ENCODE results near the gene CORIN.
"Not testable (repeated sequence)": the region's sequence is repeated elsewhere in the genome, so short reads cannot be mapped to it uniquely, and the experiment has no call there.

The CORIN gene

DNA sequence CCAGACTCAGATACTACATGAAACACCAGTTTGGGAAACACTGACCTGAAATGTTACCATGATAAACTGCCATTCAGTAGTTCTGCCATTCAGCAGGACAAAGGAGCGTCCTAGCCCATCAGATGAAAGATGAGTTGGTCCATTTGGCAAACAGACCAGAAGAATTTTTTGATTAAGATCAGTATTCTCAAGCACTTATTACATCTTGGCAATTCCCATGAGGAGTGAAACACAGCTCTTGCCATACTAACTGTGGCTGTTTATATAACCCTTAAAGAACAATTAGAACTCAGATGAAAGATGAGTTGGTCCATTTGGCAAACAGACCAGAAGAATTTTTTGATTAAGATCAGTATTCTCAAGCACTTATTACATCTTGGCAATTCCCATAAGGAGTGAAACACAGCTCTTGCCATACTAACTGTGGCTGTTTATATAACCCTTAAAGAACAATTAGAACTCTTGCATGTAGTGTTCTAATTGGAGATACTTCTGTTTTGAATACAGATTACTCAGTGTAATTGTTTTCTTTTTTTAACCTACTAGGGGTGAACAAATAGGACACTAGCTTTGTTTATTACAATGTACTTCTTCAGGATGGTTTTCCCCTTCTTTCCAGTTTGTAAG is 146.0 kb downstream of the CORIN start:
- not testable (repeated sequence) for DNase-seq (ENCODE audit: low read depth in 1 of 2, low spot score in 1 of 2)

DNA sequence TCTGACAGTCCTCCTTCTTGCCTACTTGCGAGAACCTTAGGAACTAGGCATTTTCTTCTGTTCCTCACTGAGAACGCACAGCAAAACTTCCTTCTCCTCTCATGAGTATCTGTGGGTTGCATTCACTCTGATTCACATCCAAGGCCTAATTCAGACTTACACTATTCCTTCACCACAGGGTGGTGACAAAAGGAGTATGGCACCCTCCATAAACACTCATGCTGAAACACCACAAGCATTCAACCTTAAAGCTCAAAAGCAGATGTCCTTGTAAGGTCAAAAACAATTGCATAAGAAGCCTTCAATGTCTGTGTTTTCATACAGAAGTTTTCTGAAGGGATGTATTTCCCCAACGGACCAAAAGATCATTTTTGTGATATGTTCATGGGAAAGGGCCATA is 147.3 kb downstream of the CORIN start:
- no peak for DNase-seq (ENCODE audit: low read depth in 1 of 2, low spot score in 1 of 2)

DNA sequence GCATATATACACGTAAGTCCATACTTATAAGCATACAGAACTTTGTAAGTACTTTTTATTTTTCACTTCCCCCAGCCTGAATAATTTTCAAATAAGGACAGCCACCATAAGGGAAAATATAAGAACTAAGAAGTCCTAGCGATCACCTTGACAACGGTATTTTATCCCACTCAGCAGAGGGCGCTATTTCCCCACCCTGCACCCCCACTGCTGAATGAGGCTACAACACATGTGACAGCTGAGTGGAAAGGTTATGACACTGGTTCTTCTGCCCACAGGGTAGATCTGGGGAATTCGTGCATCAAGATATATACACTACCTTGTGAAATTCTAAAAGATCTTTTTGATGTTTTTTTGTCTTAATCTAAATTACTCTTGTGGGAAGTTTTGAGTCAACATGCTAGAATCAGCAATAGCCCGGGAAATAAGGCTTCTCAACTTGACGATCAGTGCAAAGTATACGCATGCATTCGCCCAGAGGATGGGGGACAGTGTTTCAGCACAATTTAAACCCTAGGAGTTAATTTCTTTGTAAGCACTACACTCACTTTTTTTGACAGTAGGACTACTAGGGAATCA is 151.5 kb downstream of the CORIN start:
- peak; percentile 19 to 33 for DNase-seq (ENCODE audit: low read depth in 1 of 2, low spot score in 1 of 2)

DNA sequence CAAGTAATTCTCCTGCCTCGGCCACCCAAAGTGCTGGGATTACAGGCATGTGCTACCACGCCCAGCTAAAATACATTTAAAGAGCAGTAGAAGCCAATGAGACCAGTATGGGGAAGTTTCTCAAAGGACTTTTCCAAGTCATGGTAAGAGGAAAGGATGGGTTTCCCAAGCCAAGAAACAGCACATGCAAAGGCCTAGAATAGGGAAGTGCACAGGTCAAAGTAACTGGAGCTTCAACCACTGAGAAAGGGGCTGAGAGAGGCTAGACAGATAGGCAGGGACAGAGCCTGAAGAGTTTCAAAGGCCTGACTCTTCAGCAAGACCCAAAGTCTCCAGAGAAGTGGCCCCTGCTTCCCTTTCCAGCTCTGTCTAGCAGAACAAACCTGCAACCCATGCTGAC is 162.1 kb downstream of the CORIN start:
- no peak for DNase-seq (ENCODE audit: low read depth in 1 of 2, low spot score in 1 of 2)

- DNase-seq (ENCODE audit: low read depth in 1 of 2, low spot score in 1 of 2): no peak
Observed at GRCh38 chr4:47674144-47674543, 163.7 kb downstream of the CORIN start.

DNA sequence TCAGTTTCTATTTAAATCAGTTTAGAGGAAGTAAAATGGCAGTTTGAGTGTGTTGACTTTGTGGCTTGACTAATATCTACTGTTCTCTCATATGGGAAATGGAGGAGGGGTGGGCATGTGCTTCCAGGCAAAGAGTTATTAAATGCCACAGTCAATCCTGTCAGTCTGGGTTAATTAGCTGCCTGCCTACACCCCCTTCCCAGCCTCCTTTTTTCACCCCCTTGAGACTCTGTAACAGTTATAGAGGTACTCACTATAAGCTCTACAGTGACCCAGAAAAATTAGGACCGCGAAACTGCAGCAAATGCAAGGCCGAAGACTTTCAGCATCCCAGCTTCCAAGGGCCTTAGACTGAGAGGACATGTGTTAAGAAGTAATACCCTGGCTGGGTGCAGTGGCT is 165.2 kb downstream of the CORIN start:
- no peak for DNase-seq (ENCODE audit: low read depth in 1 of 2, low spot score in 1 of 2)

- no peak for DNase-seq (ENCODE audit: low read depth in 1 of 2, low spot score in 1 of 2)
Observed at GRCh38 chr4:47669946-47670345, 167.9 kb downstream of the CORIN start.

GRCh38 chr4:47668810-47669408 is 169.0 kb downstream of the CORIN start:
- DNase-seq (ENCODE audit: low read depth in 1 of 2, low spot score in 1 of 2): no peak

- DNase-seq (ENCODE audit: low read depth in 1 of 2, low spot score in 1 of 2): no peak
Observed at GRCh38 chr4:47668256-47668655, 169.6 kb downstream of the CORIN start.

DNA sequence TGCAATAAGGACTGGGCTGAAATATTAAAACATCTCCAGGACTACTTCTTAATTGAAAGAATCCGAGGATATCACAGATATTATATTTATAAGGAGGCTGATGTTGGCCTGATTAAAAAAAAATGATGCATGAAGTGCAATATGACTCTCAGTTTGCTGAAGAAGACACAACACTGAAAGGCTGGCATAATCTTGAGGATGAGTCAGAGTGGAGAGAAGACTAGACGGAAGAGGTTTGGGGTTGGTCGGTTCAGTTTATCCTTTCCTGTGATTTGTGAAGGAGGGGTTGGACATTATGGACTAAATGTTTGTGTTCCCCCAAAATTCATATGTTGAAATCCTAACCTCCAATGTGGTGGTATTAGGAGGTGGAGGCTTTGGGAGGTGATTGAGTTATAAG is 170.3 kb downstream of the CORIN start:
- no peak for DNase-seq (ENCODE audit: low read depth in 1 of 2, low spot score in 1 of 2)

- no peak for DNase-seq (ENCODE audit: low read depth in 1 of 2, low spot score in 1 of 2)
Observed at GRCh38 chr4:47664051-47664826, 173.6 kb downstream of the CORIN start.

GRCh38 chr4:47662975-47663374 is 174.9 kb downstream of the CORIN start:
- no peak for DNase-seq (ENCODE audit: low read depth in 1 of 2, low spot score in 1 of 2)

DNA sequence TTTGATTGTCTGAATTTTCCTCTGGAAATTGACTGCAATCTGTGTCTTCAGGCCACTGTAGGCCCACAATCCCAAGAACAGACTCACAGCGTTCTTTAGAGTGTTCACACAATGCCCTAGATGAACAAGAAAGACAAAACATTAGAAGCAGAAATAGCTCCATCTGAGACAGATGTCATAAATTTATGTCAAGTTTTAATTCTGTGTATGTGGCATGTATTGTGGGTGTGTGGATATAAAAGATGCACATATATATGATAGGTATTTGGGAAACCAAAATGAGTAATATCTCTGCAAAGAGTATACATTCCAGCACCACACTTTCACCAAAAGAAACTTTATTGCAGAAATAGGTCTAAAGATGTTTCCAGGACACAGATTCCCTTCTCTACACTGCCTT is 176.1 kb downstream of the CORIN start:
- no peak for DNase-seq (ENCODE audit: low read depth in 1 of 2, low spot score in 1 of 2)

DNA sequence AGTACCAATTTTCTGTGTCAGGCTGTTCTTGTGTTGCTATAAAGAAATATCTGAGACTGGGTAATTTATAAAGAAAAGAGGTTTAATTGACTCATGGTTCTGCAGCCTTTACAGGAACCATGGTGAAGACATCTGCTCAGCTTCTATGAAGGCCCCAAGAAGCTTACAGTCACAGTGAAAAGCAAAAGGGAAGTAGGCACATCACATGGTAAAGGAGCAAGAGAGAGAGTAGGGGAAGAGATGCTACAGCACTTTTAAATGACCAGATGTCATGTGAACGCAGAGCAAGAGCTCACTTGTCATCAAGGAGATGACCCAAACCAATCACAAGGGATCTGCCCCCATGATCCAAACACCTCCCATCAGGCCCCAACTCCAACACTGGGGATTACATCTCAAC is 178.5 kb downstream of the CORIN start:
- DNase-seq (ENCODE audit: low read depth in 1 of 2, low spot score in 1 of 2): no peak

GRCh38 chr4:47654972-47655693 is 182.7 kb downstream of the CORIN start:
- no peak for DNase-seq (ENCODE audit: low read depth in 1 of 2, low spot score in 1 of 2)

GRCh38 chr4:47652092-47652491 is 185.8 kb downstream of the CORIN start:
- DNase-seq (ENCODE audit: low read depth in 1 of 2, low spot score in 1 of 2): no peak

GRCh38 chr4:47651231-47651630 is 186.6 kb downstream of the CORIN start:
- DNase-seq (ENCODE audit: low read depth in 1 of 2, low spot score in 1 of 2): no peak

GRCh38 chr4:47650584-47651130 is 187.2 kb downstream of the CORIN start:
- DNase-seq (ENCODE audit: low read depth in 1 of 2, low spot score in 1 of 2): no peak

GRCh38 chr4:47647544-47647943 is 190.3 kb downstream of the CORIN start:
- no peak for DNase-seq (ENCODE audit: low read depth in 1 of 2, low spot score in 1 of 2)

- DNase-seq (ENCODE audit: low read depth in 1 of 2, low spot score in 1 of 2): no peak
Observed at GRCh38 chr4:47647029-47647428, 190.8 kb downstream of the CORIN start.

GRCh38 chr4:47646372-47646771 is 191.5 kb downstream of the CORIN start:
- DNase-seq (ENCODE audit: low read depth in 1 of 2, low spot score in 1 of 2): no peak

All from stimulated activated CD4-positive, alpha-beta T cell treated with anti-CD3 and anti-CD28 coated beads, Interleukin-15, amount 100 ng/mL, for 1 hour (primary cell).